SK-N-SH (cell line): ENCODE data around the gene USP25. TPM values are rescaled to one million over a fixed set of nuclear protein-coding genes. Genes with fewer than 3 reads are reported as not detected.

ENCODE experiments used
- CTCF ChIA-PET: fragments of 300-600, 350-600 bp; formaldehyde crosslinking; extraction: SDS; loops from one replicate; lab custom pipeline; 2021; lab: Yijun Ruan, JAX
- POLR2A ChIA-PET: fragments of 350-600 bp; sonication (Branson Sonifier 250); formaldehyde crosslinking; extraction: SDS; loops from one replicate; lab custom pipeline; 2020; ENCODE audit warnings: antibody characterized with exemption, inconsistent platforms; lab: Yijun Ruan, JAX
- DNase-seq: peaks from one replicate; pipeline ENCODE4 v3.0.0; 2012
- H2AFZ ChIP-seq: fragments of 200-600 bp; sonication (generic); 2 replicates; pipeline ENCODE4 v1.8.1; 2016; ENCODE audit warnings: antibody characterized with exemption, mild to moderate bottlenecking, low read depth
- H3F3A ChIP-seq: fragments of 200-600 bp; sonication (generic); replicated peaks from 2 replicates; pipeline ENCODE3; 2016; ENCODE audit warnings: antibody characterized with exemption, mild to moderate bottlenecking; ENCODE audit not compliant: insufficient read depth
- H3K27ac ChIP-seq, 2 experiments: fragments of 200-500 bp in 1 of 2; fragments of 200-600 bp in 1 of 2; sonication (Bioruptor generic) in 1 of 2; sonication (generic), shearing (Covaris generic) in 1 of 2; 2 replicates each; pipeline versions ENCODE4 v1.5.1 to v1.6.1; 2014 to 2016; ENCODE audit warnings: low read depth in 2 of 2, inconsistent platforms in 1 of 2, low read length in 1 of 2, mild to moderate bottlenecking in 1 of 2, mixed read lengths in 1 of 2
- H3K27me3 ChIP-seq: fragments of 200-600 bp; sonication (generic), shearing (Covaris generic); 2 replicates; pipeline ENCODE4 v1.6.1; 2016; ENCODE audit warnings: mixed run types; ENCODE audit not compliant: insufficient read depth
- H3K36me3 ChIP-seq, 2 experiments: fragments of 200-500 bp in 1 of 2; fragments of 200-600 bp in 1 of 2; sonication (Bioruptor generic) in 1 of 2; sonication (generic) in 1 of 2; replicated peaks in 1 of 2; 2 replicates each; pipeline versions ENCODE3 to v1.5.1; 2014 to 2016; ENCODE audit warnings: low read length in 1 of 2, mild to moderate bottlenecking in 1 of 2; ENCODE audit not compliant: insufficient read depth in 2 of 2, control insufficient read depth in 1 of 2
- H3K4me1 ChIP-seq, 2 experiments: fragments of 200-500 bp in 1 of 2; fragments of 200-600 bp in 1 of 2; sonication (Bioruptor generic) in 1 of 2; sonication (generic), shearing (Covaris generic) in 1 of 2; 2 replicates each; pipeline versions ENCODE4 v1.5.1 to v1.6.1; 2014 to 2016; ENCODE audit warnings: low read depth in 1 of 2, low read length in 1 of 2, mixed run types in 1 of 2; ENCODE audit not compliant: insufficient read depth in 2 of 2, control insufficient read depth in 1 of 2
- H3K4me2 ChIP-seq: fragments of 200-600 bp; sonication (generic), shearing (Covaris generic); 2 replicates; pipeline ENCODE4 v1.6.1; 2017; ENCODE audit warnings: mixed run types
- H3K4me3 ChIP-seq, 2 experiments: fragments of 200-500 bp in 1 of 2; fragments of 200-600 bp in 1 of 2; sonication (Bioruptor generic) in 1 of 2; sonication (generic), shearing (Covaris generic) in 1 of 2; 2 replicates each; pipeline versions ENCODE4 v1.5.1 to v1.8.1; 2014 to 2016; ENCODE audit warnings: low read depth in 2 of 2, inconsistent platforms in 1 of 2, low read length in 1 of 2, mild to moderate bottlenecking in 1 of 2, mixed read lengths in 1 of 2, moderate library complexity in 1 of 2
- H3K79me2 ChIP-seq: fragments of 200-600 bp; sonication (generic); 2 replicates; pipeline ENCODE4 v1.8.1; 2017; ENCODE audit warnings: mild to moderate bottlenecking; ENCODE audit not compliant: insufficient read depth
- H3K9ac ChIP-seq: fragments of 200-600 bp; sonication (generic); 2 replicates; pipeline ENCODE4 v1.6.1; 2017; ENCODE audit warnings: mixed run types
- H3K9me2 ChIP-seq: fragments of 200-600 bp; sonication (generic); 2 replicates; pipeline ENCODE4 v1.6.1; 2017; ENCODE audit warnings: mixed run types
- H3K9me3 ChIP-seq: fragments of 200-600 bp; sonication (generic); 2 replicates; pipeline ENCODE4 v1.6.1; 2017; ENCODE audit warnings: mixed run types, mild to moderate bottlenecking, moderate library complexity
- H4K20me1 ChIP-seq: fragments of 200-600 bp; sonication (generic); 2 replicates; pipeline ENCODE4 v1.6.1; 2017; ENCODE audit warnings: mild to moderate bottlenecking, mixed run types; ENCODE audit not compliant: insufficient read depth
- EP300 ChIP-seq, 2 experiments: IDR thresholded peaks; 2 replicates each; pipeline versions ENCODE4 v1.4.0 to v1.6.1; 2012; ENCODE audit warnings: borderline replicate concordance in 1 of 2, low read depth in 1 of 2, low read length in 1 of 2
- EZH2phosphoT487 ChIP-seq: fragments of 200-600 bp; sonication (generic); IDR thresholded peaks from 2 replicates; pipeline ENCODE4 v1.6.1; 2017; ENCODE audit warnings: low read depth, mixed run types, mild to moderate bottlenecking, antibody characterized with exemption, moderate library complexity, borderline replicate concordance
- GABPA ChIP-seq: IDR thresholded peaks from 2 replicates; pipeline ENCODE4 v1.4.0; 2012; ENCODE audit warnings: low read depth, mild to moderate bottlenecking
- JUND ChIP-seq: IDR thresholded peaks from 2 replicates; pipeline ENCODE4 v1.4.0; 2012
- RAD21 ChIP-seq: IDR thresholded peaks from 2 replicates; pipeline ENCODE4 v1.6.1; 2012; ENCODE audit warnings: mild to moderate bottlenecking, low read length
- RCOR1 ChIP-seq: fragments of 150-350 bp; IDR thresholded peaks from 2 replicates; pipeline ENCODE4 v1.6.1; 2017; ENCODE audit warnings: antibody characterized with exemption, low read length
- RFX5 ChIP-seq: IDR thresholded peaks from 2 replicates; pipeline ENCODE4 v1.6.1; 2012; ENCODE audit warnings: mild to moderate bottlenecking, improper control_type of control experiment, low read length
- SIN3A ChIP-seq: IDR thresholded peaks from 2 replicates; pipeline ENCODE4 v1.6.1; 2012; ENCODE audit warnings: low read depth, mild to moderate bottlenecking, low read length, moderate library complexity, borderline replicate concordance
- SMC3 ChIP-seq: IDR thresholded peaks from 2 replicates; pipeline ENCODE4 v1.6.1; 2012; ENCODE audit warnings: low read depth, low read length, improper control_type of control experiment
- TCF12 ChIP-seq: IDR thresholded peaks from 2 replicates; pipeline ENCODE4 v1.4.0; 2012
- YY1 ChIP-seq: IDR thresholded peaks from 2 replicates; pipeline ENCODE4 v1.4.0; 2012; ENCODE audit warnings: low read depth, mild to moderate bottlenecking
- WGBS: methylation state at CpG from one replicate; pipeline ENCODE4 v1.1.6; 2017; ENCODE audit warnings: low lambda C conversion rate; 5-methylcytosine and 5-hydroxymethylcytosine counted together
- polyA plus RNA-seq, 3 experiments: library from polyadenylated mRNA; depleted of rRNA; stranded (reverse); fragments of >200 nt; gene quantifications; 2 replicates each; pipeline ENCODE4 v1.2.3, GENCODE V29; 2012
- TF ChIP-seq, protein P1 (sequence below): IDR thresholded peaks from 2 replicates; pipeline ENCODE4 v1.4.0; 2012; ENCODE audit warnings: low read depth
- TF ChIP-seq, protein P2 (sequence below): IDR thresholded peaks from 2 replicates; pipeline ENCODE4 v1.6.1; 2012; ENCODE audit warnings: mild to moderate bottlenecking, low read depth, low read length, moderate library complexity
- TF ChIP-seq, protein P3 (sequence below): IDR thresholded peaks from 2 replicates; pipeline ENCODE4 v1.4.0; 2012; ENCODE audit warnings: low read depth, borderline replicate concordance
- TF ChIP-seq, protein P4 (sequence below): IDR thresholded peaks from 2 replicates; pipeline ENCODE4 v1.4.0; 2012; ENCODE audit warnings: low read depth, borderline replicate concordance
- TF ChIP-seq, protein P5 (sequence below): IDR thresholded peaks from 2 replicates; pipeline ENCODE4; 2012

The USP25 gene
- polyA plus RNA-seq, 1 of the 3 experiments (the other 2 are of a cell fraction): 4.6 TPM

DNA sequence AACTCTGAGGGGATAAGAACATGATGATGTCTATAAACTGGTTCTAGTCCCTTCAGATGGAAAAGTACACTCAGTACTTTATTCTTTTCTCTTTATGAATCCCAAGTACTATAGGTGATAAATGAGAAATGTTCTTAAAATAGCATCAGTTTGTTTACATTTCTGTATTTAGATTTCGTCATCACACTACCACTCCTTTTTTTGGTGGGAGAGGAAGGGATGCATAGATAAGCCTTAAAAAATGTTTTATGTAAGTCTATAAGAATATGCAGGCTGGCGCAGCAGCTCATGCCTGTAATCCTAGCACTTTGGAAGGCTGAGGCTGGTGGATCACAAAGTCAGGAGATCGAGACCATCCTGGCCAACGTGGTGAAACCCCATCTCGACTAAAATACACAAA, 144.8 kb downstream of the USP25 start:
- Histone ChIP-seq H2AFZ (no peak overlapping the region), H4K20me1 (no peaks in the 10 kb centered on the region), H3K27ac (no peak overlapping the region), H3K79me2 (no peaks in the 10 kb centered on the region), H3K4me2 (no peak overlapping the region), H3K9me2 (no peaks in the 10 kb centered on the region), H3K36me3 (peaks cover 26 to 46% of the 10 kb centered on the region in 2 experiments), H3K9me3 (no peaks in the 10 kb centered on the region), H3K4me1 (no peaks in the 10 kb centered on the region), H3K4me3 (no peak overlapping the region), H3K9ac (no peak overlapping the region), H3K27me3 (no peaks in the 10 kb centered on the region), H3F3A (peaks cover 6% of the 10 kb centered on the region)
- WGBS: 88% methylated on average over 5 of the region's 5 CpGs
- ChIA-PET POLR2A (no interaction called here), CTCF (no interaction called here)
- no peak for DNase-seq
- TF ChIP-seq RFX5 (no peak), GABPA (no peak), YY1 (no peak), RAD21 (no peak), JUND (no peak), EZH2phosphoT487 (no peak), SMC3 (no peak)
- TF ChIP-seq, protein P1, sequence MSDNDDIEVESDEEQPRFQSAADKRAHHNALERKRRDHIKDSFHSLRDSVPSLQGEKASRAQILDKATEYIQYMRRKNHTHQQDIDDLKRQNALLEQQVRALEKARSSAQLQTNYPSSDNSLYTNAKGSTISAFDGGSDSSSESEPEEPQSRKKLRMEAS: no peak
- TF ChIP-seq, protein P2, sequence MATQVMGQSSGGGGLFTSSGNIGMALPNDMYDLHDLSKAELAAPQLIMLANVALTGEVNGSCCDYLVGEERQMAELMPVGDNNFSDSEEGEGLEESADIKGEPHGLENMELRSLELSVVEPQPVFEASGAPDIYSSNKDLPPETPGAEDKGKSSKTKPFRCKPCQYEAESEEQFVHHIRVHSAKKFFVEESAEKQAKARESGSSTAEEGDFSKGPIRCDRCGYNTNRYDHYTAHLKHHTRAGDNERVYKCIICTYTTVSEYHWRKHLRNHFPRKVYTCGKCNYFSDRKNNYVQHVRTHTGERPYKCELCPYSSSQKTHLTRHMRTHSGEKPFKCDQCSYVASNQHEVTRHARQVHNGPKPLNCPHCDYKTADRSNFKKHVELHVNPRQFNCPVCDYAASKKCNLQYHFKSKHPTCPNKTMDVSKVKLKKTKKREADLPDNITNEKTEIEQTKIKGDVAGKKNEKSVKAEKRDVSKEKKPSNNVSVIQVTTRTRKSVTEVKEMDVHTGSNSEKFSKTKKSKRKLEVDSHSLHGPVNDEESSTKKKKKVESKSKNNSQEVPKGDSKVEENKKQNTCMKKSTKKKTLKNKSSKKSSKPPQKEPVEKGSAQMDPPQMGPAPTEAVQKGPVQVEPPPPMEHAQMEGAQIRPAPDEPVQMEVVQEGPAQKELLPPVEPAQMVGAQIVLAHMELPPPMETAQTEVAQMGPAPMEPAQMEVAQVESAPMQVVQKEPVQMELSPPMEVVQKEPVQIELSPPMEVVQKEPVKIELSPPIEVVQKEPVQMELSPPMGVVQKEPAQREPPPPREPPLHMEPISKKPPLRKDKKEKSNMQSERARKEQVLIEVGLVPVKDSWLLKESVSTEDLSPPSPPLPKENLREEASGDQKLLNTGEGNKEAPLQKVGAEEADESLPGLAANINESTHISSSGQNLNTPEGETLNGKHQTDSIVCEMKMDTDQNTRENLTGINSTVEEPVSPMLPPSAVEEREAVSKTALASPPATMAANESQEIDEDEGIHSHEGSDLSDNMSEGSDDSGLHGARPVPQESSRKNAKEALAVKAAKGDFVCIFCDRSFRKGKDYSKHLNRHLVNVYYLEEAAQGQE: no peak
- TF ChIP-seq, protein P3, sequence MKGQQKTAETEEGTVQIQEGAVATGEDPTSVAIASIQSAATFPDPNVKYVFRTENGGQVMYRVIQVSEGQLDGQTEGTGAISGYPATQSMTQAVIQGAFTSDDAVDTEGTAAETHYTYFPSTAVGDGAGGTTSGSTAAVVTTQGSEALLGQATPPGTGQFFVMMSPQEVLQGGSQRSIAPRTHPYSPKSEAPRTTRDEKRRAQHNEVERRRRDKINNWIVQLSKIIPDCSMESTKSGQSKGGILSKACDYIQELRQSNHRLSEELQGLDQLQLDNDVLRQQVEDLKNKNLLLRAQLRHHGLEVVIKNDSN: no peak

DNA sequence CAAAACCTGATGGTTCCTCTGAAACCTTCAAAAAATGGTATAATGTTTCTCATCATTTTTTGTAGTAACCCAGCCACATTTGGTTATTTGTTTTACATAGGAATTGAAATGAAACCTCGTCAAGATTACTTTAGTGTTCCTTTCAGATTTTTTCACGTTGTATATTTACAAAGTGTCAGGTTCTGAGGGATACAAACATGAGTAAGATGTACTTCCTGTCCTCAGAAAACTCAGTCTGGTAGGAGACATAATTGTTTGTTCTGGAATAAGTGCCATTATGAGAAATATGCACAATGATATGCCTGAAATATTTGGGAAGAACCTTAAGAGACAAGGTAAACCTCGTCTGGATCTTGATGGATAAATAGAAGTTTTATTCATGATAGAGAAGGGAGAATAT, 145.5 kb downstream of the USP25 start:
- Histone ChIP-seq H2AFZ (no peak overlapping the region), H3F3A (peaks cover 6% of the 10 kb centered on the region), H3K36me3 (peaks cover 24 to 43% of the 10 kb centered on the region in 2 experiments), H3K27me3 (no peaks in the 10 kb centered on the region), H4K20me1 (no peaks in the 10 kb centered on the region), H3K27ac (no peak overlapping the region), H3K4me1 (no peaks in the 10 kb centered on the region), H3K9me2 (no peaks in the 10 kb centered on the region), H3K79me2 (no peaks in the 10 kb centered on the region), H3K4me3 (no peak overlapping the region), H3K9ac (no peak overlapping the region), H3K9me3 (no peaks in the 10 kb centered on the region), H3K4me2 (no peak overlapping the region)
- DNase-seq: no peak
- TF ChIP-seq TCF12: no peak
- TF ChIP-seq, protein P4, sequence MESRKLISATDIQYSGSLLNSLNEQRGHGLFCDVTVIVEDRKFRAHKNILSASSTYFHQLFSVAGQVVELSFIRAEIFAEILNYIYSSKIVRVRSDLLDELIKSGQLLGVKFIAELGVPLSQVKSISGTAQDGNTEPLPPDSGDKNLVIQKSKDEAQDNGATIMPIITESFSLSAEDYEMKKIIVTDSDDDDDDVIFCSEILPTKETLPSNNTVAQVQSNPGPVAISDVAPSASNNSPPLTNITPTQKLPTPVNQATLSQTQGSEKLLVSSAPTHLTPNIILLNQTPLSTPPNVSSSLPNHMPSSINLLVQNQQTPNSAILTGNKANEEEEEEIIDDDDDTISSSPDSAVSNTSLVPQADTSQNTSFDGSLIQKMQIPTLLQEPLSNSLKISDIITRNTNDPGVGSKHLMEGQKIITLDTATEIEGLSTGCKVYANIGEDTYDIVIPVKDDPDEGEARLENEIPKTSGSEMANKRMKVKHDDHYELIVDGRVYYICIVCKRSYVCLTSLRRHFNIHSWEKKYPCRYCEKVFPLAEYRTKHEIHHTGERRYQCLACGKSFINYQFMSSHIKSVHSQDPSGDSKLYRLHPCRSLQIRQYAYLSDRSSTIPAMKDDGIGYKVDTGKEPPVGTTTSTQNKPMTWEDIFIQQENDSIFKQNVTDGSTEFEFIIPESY: no peak
- TF ChIP-seq SMC3: no peak
- no peak for TF ChIP-seq SIN3A
- no peak for TF ChIP-seq EP300 (IDR thresholded peaks at IDR 0.05; ENCODE audit: borderline replicate concordance in 1 of 2, low read depth in 1 of 2, low read length in 1 of 2)
- TF ChIP-seq, protein P5, sequence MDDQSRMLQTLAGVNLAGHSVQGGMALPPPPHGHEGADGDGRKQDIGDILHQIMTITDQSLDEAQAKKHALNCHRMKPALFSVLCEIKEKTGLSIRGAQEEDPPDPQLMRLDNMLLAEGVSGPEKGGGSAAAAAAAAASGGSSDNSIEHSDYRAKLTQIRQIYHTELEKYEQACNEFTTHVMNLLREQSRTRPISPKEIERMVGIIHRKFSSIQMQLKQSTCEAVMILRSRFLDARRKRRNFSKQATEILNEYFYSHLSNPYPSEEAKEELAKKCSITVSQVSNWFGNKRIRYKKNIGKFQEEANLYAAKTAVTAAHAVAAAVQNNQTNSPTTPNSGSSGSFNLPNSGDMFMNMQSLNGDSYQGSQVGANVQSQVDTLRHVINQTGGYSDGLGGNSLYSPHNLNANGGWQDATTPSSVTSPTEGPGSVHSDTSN: no peak
- no peak for TF ChIP-seq EZH2phosphoT487
- no peak for TF ChIP-seq JUND
- TF ChIP-seq RCOR1: no peak
- CTCF ChIA-PET: no interaction called here
- 91% methylated on average over 3 of the region's 3 CpGs for WGBS
- POLR2A ChIA-PET: no interaction called here
